ENCODE measurements around the gene CCDC28A.

- no peak for TF ChIP-seq POLR2A (IDR thresholded peaks at IDR 0.05)
- TF ChIP-seq, protein P1, sequence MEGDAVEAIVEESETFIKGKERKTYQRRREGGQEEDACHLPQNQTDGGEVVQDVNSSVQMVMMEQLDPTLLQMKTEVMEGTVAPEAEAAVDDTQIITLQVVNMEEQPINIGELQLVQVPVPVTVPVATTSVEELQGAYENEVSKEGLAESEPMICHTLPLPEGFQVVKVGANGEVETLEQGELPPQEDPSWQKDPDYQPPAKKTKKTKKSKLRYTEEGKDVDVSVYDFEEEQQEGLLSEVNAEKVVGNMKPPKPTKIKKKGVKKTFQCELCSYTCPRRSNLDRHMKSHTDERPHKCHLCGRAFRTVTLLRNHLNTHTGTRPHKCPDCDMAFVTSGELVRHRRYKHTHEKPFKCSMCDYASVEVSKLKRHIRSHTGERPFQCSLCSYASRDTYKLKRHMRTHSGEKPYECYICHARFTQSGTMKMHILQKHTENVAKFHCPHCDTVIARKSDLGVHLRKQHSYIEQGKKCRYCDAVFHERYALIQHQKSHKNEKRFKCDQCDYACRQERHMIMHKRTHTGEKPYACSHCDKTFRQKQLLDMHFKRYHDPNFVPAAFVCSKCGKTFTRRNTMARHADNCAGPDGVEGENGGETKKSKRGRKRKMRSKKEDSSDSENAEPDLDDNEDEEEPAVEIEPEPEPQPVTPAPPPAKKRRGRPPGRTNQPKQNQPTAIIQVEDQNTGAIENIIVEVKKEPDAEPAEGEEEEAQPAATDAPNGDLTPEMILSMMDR (IDR thresholded peaks at IDR 0.05), result no peak
These were observed 4.4 kb upstream of the CCDC28A start for GRCh38 chr6:138769102-138769676.

Measured in stomach (tissue), 4 donors.